ENCODE data around the gene CEMIP. TPM values are rescaled to one million over a fixed set of nuclear protein-coding genes. Genes with fewer than 3 reads are reported as not detected.

CEMIP gene
- polyA plus RNA-seq, 1 donor (not counting 4 experiments of a cell fraction or from before 2014, with no cell fraction given), result 2.3 TPM

DNA sequence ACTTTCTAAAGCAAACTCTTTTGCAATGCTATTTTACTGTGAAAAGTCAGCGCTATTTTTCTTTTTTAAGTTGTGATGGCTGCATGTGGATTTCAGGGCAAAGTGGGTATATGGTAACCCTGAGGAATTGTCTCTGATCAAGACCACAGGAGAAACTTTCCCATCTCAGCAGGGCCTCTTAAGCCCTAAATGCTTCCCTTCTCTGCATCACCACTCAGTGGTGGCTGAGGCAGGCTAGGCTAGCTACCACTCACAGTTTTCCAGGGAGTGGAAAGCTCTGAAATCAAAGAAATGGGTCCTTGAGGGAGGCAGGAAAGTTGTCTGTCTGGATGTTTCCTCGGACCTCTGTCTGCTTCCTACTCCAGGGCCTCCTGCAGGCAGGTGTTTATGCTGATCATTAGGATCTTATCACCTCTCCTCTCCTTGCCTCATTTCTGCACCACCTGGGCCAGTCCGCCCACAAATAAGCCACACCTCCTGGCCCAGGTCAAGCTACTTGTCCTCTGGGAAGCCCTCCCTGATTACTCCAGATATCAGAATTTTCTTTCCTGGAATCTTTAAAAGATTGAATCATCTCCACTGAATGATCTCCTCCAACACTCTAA lies 37.0 kb downstream of the CEMIP start:
- Histone ChIP-seq H4K20me1 (ENCODE audit: control insufficient read depth, extremely low read depth, insufficient read depth, low read length) (no peaks in the 10 kb centered on the region), H3K9me3 (ENCODE audit: control insufficient read depth, low read depth, low read length) (no peaks in the 10 kb centered on the region), H3K4me3 (ENCODE audit: control insufficient read depth in 2 of 3, extremely low read depth in 1 of 3, insufficient read depth in 2 of 3, low read depth in 1 of 3, low read length in 3 of 3) (no peak overlapping the region), H3K9me1 (ENCODE audit: control insufficient read depth, extremely low read depth, insufficient read depth, low read length) (no peaks in the 10 kb centered on the region), H3K4me1 (ENCODE audit: control insufficient read depth, extremely low read depth, insufficient read depth, low read length) (no peaks in the 10 kb centered on the region), H3K27me3 (ENCODE audit: control insufficient read depth, extremely low read depth, insufficient read depth, low read length) (no peaks in the 10 kb centered on the region), H3K79me2 (ENCODE audit: control insufficient read depth, insufficient read depth, low read length) (no peaks in the 10 kb centered on the region), H3K9ac (ENCODE audit: control insufficient read depth, extremely low read depth, insufficient read depth, low read length) (no peak overlapping the region), H3K4me2 (ENCODE audit: control insufficient read depth, extremely low read depth, insufficient read depth, low read depth, low read length) (no peak overlapping the region), H3K27ac (ENCODE audit: control insufficient read depth, insufficient read depth, low read length) (no peak overlapping the region), H3K36me3 (ENCODE audit: control insufficient read depth in 2 of 2, extremely low read depth in 1 of 2, insufficient read depth in 2 of 2, low read length in 2 of 2) (no peaks in the 10 kb centered on the region), H2AFZ (ENCODE audit: control insufficient read depth, low read length) (no peak overlapping the region)
- no peak for DNase-seq (ENCODE audit: low read depth, low spot score)
- dilution Hi-C loops (cut with MboI; ENCODE audit: extremely low pct_ligation_motif_present, low sequenced_read_pairs), result no loop called here
- TF ChIP-seq CTCF (optimal IDR thresholded peaks at IDR 0.05 in 1 of 3, IDR thresholded peaks at IDR 0.05 in 1 of 3, conservative IDR thresholded peaks at IDR 0.05 in 1 of 3; ENCODE audit: extremely low read depth in 1 of 3, insufficient read depth in 2 of 3, low read length in 3 of 3) (no peak), EZH2 (IDR thresholded peaks at IDR 0.05; ENCODE audit: low read length) (no peak)
- FAIRE-seq, result no peak

DNA sequence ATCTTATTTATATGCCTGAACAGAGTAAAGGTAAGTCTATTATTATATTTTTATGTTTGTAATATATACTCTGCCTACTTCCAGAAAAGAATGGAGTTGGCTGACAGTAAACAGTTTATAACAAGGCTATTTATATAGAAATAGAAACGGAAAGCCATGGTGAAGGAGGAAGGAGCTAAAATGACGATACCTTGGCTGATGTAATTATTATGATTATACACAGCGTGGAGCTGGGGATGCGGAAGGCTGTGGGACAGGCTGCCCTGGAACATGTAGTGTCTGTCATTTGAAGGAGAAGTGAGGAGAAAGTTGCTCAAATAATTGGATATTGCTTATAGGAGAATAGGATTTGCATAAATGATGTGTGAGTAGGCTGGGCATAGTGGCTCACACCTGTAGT lies 37.8 kb downstream of the CEMIP start:
- no peaks in the 10 kb centered on the region for H3K27me3 ChIP-seq (ENCODE audit: control insufficient read depth, extremely low read depth, insufficient read depth, low read length)
- H3K4me1 ChIP-seq (ENCODE audit: control insufficient read depth, extremely low read depth, insufficient read depth, low read length), result no peaks in the 10 kb centered on the region
- no peak overlapping the region for H3K4me3 ChIP-seq (ENCODE audit: control insufficient read depth in 2 of 3, extremely low read depth in 1 of 3, insufficient read depth in 2 of 3, low read depth in 1 of 3, low read length in 3 of 3)
- FAIRE-seq (no peak), DNase-seq (ENCODE audit: low read depth, low spot score) (no peak)
- H3K27ac ChIP-seq (ENCODE audit: control insufficient read depth, insufficient read depth, low read length), result no peak overlapping the region
- no peak overlapping the region for H2AFZ ChIP-seq (ENCODE audit: control insufficient read depth, low read length)
- no peak overlapping the region for H3K9ac ChIP-seq (ENCODE audit: control insufficient read depth, extremely low read depth, insufficient read depth, low read length)
- no peaks in the 10 kb centered on the region for H4K20me1 ChIP-seq (ENCODE audit: control insufficient read depth, extremely low read depth, insufficient read depth, low read length)
- TF ChIP-seq EZH2 (IDR thresholded peaks at IDR 0.05; ENCODE audit: low read length), result no peak
- no peak for TF ChIP-seq CTCF (optimal IDR thresholded peaks at IDR 0.05 in 1 of 3, IDR thresholded peaks at IDR 0.05 in 1 of 3, conservative IDR thresholded peaks at IDR 0.05 in 1 of 3; ENCODE audit: extremely low read depth in 1 of 3, insufficient read depth in 2 of 3, low read length in 3 of 3)
- no peaks in the 10 kb centered on the region for H3K79me2 ChIP-seq (ENCODE audit: control insufficient read depth, insufficient read depth, low read length)
- H3K9me3 ChIP-seq (ENCODE audit: control insufficient read depth, low read depth, low read length), result no peaks in the 10 kb centered on the region
- H3K4me2 ChIP-seq (ENCODE audit: control insufficient read depth, extremely low read depth, insufficient read depth, low read depth, low read length), result no peak overlapping the region
- dilution Hi-C loops (cut with MboI; ENCODE audit: extremely low pct_ligation_motif_present, low sequenced_read_pairs), result no loop called here
- no peaks in the 10 kb centered on the region for H3K36me3 ChIP-seq (ENCODE audit: control insufficient read depth in 2 of 2, extremely low read depth in 1 of 2, insufficient read depth in 2 of 2, low read length in 2 of 2)
- H3K9me1 ChIP-seq (ENCODE audit: control insufficient read depth, extremely low read depth, insufficient read depth, low read length), result no peaks in the 10 kb centered on the region

Measured in keratinocyte (primary cell).